ENCODE measurements around the gene MEIKIN.

Gene MEIKIN

DNA sequence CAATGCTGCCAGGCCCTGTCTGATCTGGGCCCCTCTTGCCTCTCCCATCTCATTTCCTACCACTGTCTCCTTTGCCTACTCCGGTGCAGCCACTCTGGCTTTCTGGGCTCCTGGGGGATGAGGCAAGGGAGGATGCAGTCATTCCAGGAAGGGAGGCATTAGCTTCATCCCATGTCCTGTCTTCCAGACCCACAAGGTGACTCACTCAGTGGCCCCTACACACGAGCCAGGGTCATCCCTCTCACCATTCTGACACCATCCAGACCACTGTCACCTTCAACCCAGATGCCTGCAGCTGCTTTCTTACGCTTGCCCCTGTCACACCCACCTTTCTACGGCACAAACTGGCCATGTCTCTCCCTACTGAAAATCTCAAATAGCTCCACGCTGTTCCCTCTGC lies 46.9 kb upstream of the MEIKIN start:
- no peaks in the 10 kb centered on the region for H3K9me3 ChIP-seq (ENCODE audit: control insufficient read depth, low read length)
- no peak overlapping the region for H3K9ac ChIP-seq
- no peak overlapping the region for H3K4me2 ChIP-seq (ENCODE audit: low read length)
- H3K27ac ChIP-seq, result no peak overlapping the region
- peaks cover 2% of the 10 kb centered on the region for H3K79me2 ChIP-seq
- no peak overlapping the region for H3K4me3 ChIP-seq (ENCODE audit: low read depth, low read length)
- H3K36me3 ChIP-seq (ENCODE audit: control insufficient read depth, insufficient read depth, low read length), result no peaks in the 10 kb centered on the region
- no peak overlapping the region for H2AFZ ChIP-seq
- no peaks in the 10 kb centered on the region for H3K27me3 ChIP-seq (ENCODE audit: control insufficient read depth, insufficient read depth, low read length)
- H3K4me1 ChIP-seq, result no peaks in the 10 kb centered on the region
- no peak for TF ChIP-seq CTCF (IDR thresholded peaks at IDR 0.05)

DNA sequence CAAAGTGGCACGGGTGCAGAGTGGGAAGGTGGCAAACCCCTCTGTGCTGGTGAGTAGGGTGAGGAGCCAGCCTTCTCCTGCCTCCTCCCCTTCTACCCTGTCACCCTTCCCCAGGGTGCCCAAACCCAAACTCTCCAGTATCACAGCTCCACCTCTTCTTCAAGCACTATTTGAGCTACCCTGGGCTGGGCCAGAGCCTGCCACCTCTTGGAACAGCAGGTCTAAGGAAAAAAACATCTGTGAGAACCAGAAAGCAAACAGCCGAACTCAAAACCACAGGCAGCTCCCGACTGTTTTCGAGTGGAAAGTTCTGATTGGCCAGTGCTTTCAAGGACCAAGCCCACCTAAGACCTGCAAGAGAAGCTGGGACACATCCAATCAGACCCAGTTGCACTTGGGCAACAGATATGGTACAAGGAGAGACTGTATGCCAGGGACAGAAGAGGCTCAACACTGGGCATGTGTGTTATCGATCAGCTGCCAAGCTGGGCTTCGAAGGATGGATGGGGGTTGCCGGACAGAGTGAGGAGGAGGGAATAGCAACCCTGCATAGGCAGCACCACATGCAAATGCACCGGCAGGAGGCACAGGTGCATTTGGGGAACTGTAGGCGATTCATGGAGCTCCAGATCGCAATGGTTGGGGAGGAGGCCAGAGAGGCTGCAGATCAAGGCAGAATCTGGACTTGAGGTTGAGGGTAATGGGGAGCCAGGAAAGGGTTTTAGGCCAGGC lies 46.3 kb upstream of the MEIKIN start:
- no peak for TF ChIP-seq CTCF (IDR thresholded peaks at IDR 0.05)
- H3K36me3 ChIP-seq (ENCODE audit: control insufficient read depth, insufficient read depth, low read length), result no peaks in the 10 kb centered on the region
- no peak overlapping the region for H3K4me3 ChIP-seq (ENCODE audit: low read depth, low read length)
- H3K4me2 ChIP-seq (ENCODE audit: low read length), result no peak overlapping the region
- no peak overlapping the region for H2AFZ ChIP-seq
- no peaks in the 10 kb centered on the region for H3K9me3 ChIP-seq (ENCODE audit: control insufficient read depth, low read length)
- H3K9ac ChIP-seq, result no peak overlapping the region
- no peaks in the 10 kb centered on the region for H3K27me3 ChIP-seq (ENCODE audit: control insufficient read depth, insufficient read depth, low read length)
- H3K27ac ChIP-seq, result no peak overlapping the region
- H3K4me1 ChIP-seq, result no peaks in the 10 kb centered on the region
- peaks cover 2% of the 10 kb centered on the region for H3K79me2 ChIP-seq

GRCh38 chr5:131990716-131991115 lies 45.3 kb upstream of the MEIKIN start:
- Histone ChIP-seq H3K36me3 (ENCODE audit: control insufficient read depth, insufficient read depth, low read length) (no peaks in the 10 kb centered on the region), H3K27me3 (ENCODE audit: control insufficient read depth, insufficient read depth, low read length) (no peaks in the 10 kb centered on the region), H3K4me1 (no peaks in the 10 kb centered on the region), H3K4me3 (ENCODE audit: low read depth, low read length) (no peak overlapping the region), H3K9me3 (ENCODE audit: control insufficient read depth, low read length) (no peaks in the 10 kb centered on the region), H2AFZ (no peak overlapping the region), H3K4me2 (ENCODE audit: low read length) (no peak overlapping the region), H3K79me2 (no peaks in the 10 kb centered on the region), H3K9ac (no peak overlapping the region), H3K27ac (no peak overlapping the region)
- TF ChIP-seq CTCF (IDR thresholded peaks at IDR 0.05), result no peak

GRCh38 chr5:131988601-131989000 lies 43.1 kb upstream of the MEIKIN start:
- Histone ChIP-seq H3K27ac (no peak overlapping the region), H2AFZ (no peak overlapping the region), H3K9me3 (ENCODE audit: control insufficient read depth, low read length) (no peaks in the 10 kb centered on the region), H3K27me3 (ENCODE audit: control insufficient read depth, insufficient read depth, low read length) (no peaks in the 10 kb centered on the region), H3K4me1 (no peaks in the 10 kb centered on the region), H3K9ac (no peak overlapping the region), H3K4me2 (ENCODE audit: low read length) (no peak overlapping the region), H3K79me2 (no peaks in the 10 kb centered on the region), H3K36me3 (ENCODE audit: control insufficient read depth, insufficient read depth, low read length) (no peaks in the 10 kb centered on the region), H3K4me3 (ENCODE audit: low read depth, low read length) (no peak overlapping the region)
- no peak for TF ChIP-seq CTCF (IDR thresholded peaks at IDR 0.05)

- Histone ChIP-seq H3K27me3 (ENCODE audit: control insufficient read depth, insufficient read depth, low read length) (no peaks in the 10 kb centered on the region), H3K4me3 (ENCODE audit: low read depth, low read length) (no peak overlapping the region), H3K79me2 (no peaks in the 10 kb centered on the region), H3K9ac (no peak overlapping the region), H3K4me1 (no peaks in the 10 kb centered on the region), H3K36me3 (ENCODE audit: control insufficient read depth, insufficient read depth, low read length) (no peaks in the 10 kb centered on the region), H3K4me2 (ENCODE audit: low read length) (no peak overlapping the region), H3K9me3 (ENCODE audit: control insufficient read depth, low read length) (no peaks in the 10 kb centered on the region), H3K27ac (no peak overlapping the region), H2AFZ (no peak overlapping the region)
- TF ChIP-seq CTCF (IDR thresholded peaks at IDR 0.05), result no peak
These were observed 41.8 kb upstream of the MEIKIN start for GRCh38 chr5:131987251-131987650.
